NT2/D1 (cell line): ENCODE measurements around the gene MARS1.

Experiments used
- SUZ12 ChIP-seq: IDR thresholded peaks from 2 replicates; pipeline ENCODE4 v1.6.1; 2011; ENCODE audit not compliant: insufficient read length, insufficient read depth; ENCODE audit errors: extremely low read depth
- ZNF274 ChIP-seq: IDR thresholded peaks from 2 replicates; pipeline ENCODE4 v1.6.1; 2011; ENCODE audit warnings: mild to moderate bottlenecking, low read depth, low read length

GRCh38 chr12:57477710-57478681 lies 9.9 kb upstream of the MARS1 start:
- TF ChIP-seq ZNF274 = no peak
- TF ChIP-seq SUZ12 = no peak
